Astrocyte of the cerebellum (primary cell): ENCODE results near the gene DENND2A.
"Not testable (repeated sequence)": the region's sequence is repeated elsewhere in the genome, so short reads cannot be mapped to it uniquely, and the experiment has no call there.

ENCODE experiments used
- DNase-seq: peaks from one replicate; pipeline ENCODE4 v3.0.0-alpha.2; 2011; ENCODE audit warnings: low read depth
- H3K4me3 ChIP-seq: 2 replicates; pipeline ENCODE4 v1.5.1; 2011; ENCODE audit warnings: mild to moderate bottlenecking, low read depth, low read length, moderate library complexity
- in situ Hi-C: cut with HindIII; loops from 2 replicates; pipeline ENCODE4 v1.10.0; 2017; ENCODE audit warnings: low sequenced_read_pairs
- TF ChIP-seq, protein P1 (sequence below): IDR thresholded peaks from 2 replicates; pipeline ENCODE4 v1.5.1; 2012; ENCODE audit warnings: low read length, low read depth, moderate library complexity, mild to moderate bottlenecking; ENCODE audit errors: missing control alignments

Gene DENND2A

DNA sequence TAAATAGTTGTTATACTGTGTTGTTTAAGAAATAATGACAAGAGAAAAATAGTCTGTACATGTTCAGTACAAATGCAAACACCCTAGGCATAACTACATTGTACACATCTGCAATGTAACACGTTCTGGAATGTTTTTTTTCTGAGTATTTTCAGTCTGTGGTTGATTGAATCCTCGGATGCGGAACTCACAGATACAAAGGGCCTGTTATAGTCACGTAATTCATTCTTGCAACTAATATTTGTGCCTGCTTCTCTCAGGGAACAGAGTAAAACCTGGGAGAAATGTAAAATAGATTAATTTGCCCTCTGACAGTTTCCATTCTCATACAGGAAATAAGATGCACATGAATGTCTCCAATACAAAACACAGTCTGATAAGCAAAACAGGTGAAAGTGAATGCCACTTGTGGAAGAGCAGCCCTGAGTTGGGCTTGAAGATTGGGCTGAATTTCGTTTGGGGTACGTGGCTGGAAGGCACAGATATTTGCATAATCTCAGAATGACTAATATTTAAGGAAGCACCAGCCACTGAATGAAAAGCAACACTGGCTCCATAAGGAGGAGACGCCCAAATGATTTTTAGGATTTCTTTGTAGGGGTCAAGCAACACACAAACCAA lies 19.1 kb downstream of the DENND2A start:
- TF ChIP-seq, protein P1, sequence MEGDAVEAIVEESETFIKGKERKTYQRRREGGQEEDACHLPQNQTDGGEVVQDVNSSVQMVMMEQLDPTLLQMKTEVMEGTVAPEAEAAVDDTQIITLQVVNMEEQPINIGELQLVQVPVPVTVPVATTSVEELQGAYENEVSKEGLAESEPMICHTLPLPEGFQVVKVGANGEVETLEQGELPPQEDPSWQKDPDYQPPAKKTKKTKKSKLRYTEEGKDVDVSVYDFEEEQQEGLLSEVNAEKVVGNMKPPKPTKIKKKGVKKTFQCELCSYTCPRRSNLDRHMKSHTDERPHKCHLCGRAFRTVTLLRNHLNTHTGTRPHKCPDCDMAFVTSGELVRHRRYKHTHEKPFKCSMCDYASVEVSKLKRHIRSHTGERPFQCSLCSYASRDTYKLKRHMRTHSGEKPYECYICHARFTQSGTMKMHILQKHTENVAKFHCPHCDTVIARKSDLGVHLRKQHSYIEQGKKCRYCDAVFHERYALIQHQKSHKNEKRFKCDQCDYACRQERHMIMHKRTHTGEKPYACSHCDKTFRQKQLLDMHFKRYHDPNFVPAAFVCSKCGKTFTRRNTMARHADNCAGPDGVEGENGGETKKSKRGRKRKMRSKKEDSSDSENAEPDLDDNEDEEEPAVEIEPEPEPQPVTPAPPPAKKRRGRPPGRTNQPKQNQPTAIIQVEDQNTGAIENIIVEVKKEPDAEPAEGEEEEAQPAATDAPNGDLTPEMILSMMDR, result no peak
- no peak overlapping the region for H3K4me3 ChIP-seq
- no peak for DNase-seq
- in situ Hi-C loops, result no loop called here

DNA sequence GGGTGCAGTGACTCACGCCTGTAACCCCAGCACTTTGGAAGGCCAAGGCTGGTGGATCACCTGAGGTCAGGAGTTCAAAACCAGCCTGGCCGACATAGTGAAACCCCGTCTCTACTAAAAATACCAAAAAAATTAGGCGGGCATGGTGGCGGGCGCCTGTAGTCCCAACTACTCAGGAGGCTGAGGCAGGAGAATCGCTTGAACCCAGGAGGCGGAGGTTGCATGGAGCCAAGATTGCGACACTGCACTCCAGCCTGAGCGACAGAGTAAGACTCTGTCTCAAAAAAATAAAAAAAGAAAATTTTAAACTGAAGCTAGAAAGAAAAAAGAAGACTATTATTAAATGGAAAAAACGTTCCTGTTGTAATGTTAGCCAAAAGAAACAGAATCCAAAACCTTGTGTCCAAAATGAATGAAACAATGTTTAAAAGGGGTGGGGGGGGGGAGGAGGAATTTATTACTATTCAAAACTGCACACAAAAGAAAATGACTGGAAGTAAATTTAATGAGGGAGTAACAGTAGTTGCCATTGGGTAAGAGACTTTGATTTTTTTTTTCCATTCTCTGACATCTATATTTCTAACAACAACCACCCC lies 20.6 kb downstream of the DENND2A start:
- DNase-seq, in situ Hi-C loops, H3K4me3 ChIP-seq: not testable (repeated sequence)

DNA sequence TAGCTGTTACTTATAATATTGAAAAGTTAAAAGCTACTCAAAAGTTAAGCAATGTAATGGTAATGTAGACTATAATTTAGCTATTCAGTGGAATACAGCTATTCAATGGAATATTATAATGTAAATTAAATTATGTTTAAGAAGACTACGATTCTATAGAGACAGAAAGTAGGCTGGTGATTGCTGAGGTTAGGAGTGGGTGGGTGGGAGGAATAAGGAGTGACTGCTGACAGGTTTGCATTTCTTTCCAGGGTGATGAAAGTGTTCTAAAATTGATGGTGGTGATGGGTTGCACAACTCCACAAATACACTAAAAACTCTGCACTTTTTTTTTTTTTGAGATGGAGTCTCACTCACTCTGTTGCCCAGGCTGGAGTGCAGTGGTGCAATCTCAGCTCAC lies 21.4 kb downstream of the DENND2A start:
- in situ Hi-C loops, result no loop called here
- TF ChIP-seq, protein P1, result no peak
- H3K4me3 ChIP-seq, result no peak overlapping the region
- DNase-seq, result no peak

DNA sequence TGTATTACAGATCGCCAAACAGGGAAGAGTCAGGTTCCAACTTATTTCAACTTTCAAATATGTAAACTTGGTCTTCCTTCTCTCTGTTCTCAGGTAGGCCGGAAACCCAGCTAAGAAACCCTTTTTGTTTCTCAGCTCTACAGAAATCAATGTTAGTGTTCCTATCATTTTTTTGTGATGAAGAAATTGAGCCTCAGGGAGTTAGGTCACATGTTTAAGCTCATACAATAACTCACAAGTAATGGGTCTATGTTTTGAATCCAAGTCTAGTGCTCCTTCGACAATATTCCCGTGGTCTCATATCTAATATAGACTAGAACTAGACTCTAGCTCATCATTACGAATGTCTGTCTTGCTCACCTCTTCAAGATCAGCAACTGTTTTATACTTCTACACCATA lies 22.3 kb downstream of the DENND2A start:
- in situ Hi-C loops, result no loop called here
- DNase-seq, result no peak
- TF ChIP-seq, protein P1, result no peak
- no peak overlapping the region for H3K4me3 ChIP-seq

- no peak for DNase-seq
- TF ChIP-seq, protein P1, result no peak
- in situ Hi-C loops, result no loop called here
- no peak overlapping the region for H3K4me3 ChIP-seq
Observed at GRCh38 chr7:140617081-140617480, 23.5 kb downstream of the DENND2A start.

DNA sequence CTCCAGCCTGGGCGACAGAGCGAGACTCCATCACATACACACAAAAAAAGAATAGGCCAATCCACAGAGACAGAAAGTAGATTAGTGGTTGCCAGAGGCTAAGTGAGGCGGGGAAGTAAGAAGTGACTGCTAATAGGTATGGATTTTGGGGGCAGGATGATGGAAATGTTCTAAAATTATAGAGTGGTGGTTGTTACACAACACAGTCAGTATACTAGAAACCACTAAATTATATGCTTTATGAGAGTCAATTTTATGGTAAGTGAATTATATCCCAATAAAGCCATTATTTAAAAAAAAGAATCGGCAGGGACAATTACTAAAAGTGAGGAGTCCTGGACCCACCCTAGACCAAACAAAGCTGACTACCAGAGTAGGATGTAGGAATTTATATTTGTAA lies 24.3 kb downstream of the DENND2A start:
- DNase-seq, result no peak
- TF ChIP-seq, protein P1, result no peak

GRCh38 chr7:140611641-140612040 lies 29.0 kb downstream of the DENND2A start:
- DNase-seq, result peak; percentile 71
- in situ Hi-C loops, result no loop called here
- TF ChIP-seq, protein P1, result no peak
- H3K4me3 ChIP-seq, result no peak overlapping the region

More for the DNA sequence above, 24.3 kb downstream of the DENND2A start:
- in situ Hi-C loops, result no loop called here
- H3K4me3 ChIP-seq, result no peak overlapping the region
